Pancreas (tissue), 10 donors: ENCODE results near the gene DOCK1. TPM values are rescaled to one million over a fixed set of nuclear protein-coding genes. Genes with fewer than 3 reads are reported as not detected.

Experiments used
- ATAC-seq, 4 donors: fragments of 200-7000 bp; cut with Tn5 transposase; one replicate each; pipeline versions ENCODE4 v1.8.0 to v1.9.1; 2020; ENCODE audit warnings: mild to moderate bottlenecking in 4 of 4, moderate library complexity in 4 of 4
- DNase-seq, 6 donors: peaks; one replicate each; pipeline ENCODE4 v3.0.0-alpha.2; 2020
- FAIRE-seq: peaks from 2 replicates; lab custom pipeline; 2012; peaks lifted over from hg19 to GRCh38; lab: Jason Lieb, UNC
- H3K27ac ChIP-seq, 4 donors: fragments of 200-600 bp; sonication (generic); 1 replicate in 3 of 4; 2 replicates in 1 of 4; pipeline versions ENCODE4 v1.5.0 to v1.8.0; 2020
- H3K27me3 ChIP-seq, 4 donors: fragments of 200-600 bp; one replicate each; pipeline ENCODE4 v1.8.0; 2021
- H3K36me3 ChIP-seq, 3 donors: fragments of 200-600 bp; sonication (generic) in 1 of 3; one replicate each; pipeline versions ENCODE4 v1.5.0 to v1.8.0; 2020 to 2021
- H3K4me1 ChIP-seq, 3 donors: fragments of 200-600 bp; one replicate each; pipeline ENCODE4 v1.8.0; 2021
- H3K4me3 ChIP-seq, 4 donors: fragments of 200-600 bp; sonication (generic) in 2 of 4; one replicate each; pipeline versions ENCODE4 v1.5.0 to v1.8.0; 2020 to 2021
- H3K9me3 ChIP-seq, 4 donors: fragments of 200-600 bp; one replicate each; pipeline ENCODE4 v1.8.0; 2021
- WGBS, 2 donors: extraction: QIAGEN DNeasy Blood & Tissue Kit; methylation state at CpG; one replicate each; pipeline ENCODE4 v1.1.7; 2013; 5-methylcytosine and 5-hydroxymethylcytosine counted together
- intact Hi-C, 3 donors: fragments of 100-400 bp; cut with DNase I; formaldehyde crosslinking; loops; one replicate each; pipeline versions ENCODE4 v1.11.1 to v1.14.2; 2022
- polyA plus RNA-seq, 2 donors: library from polyadenylated mRNA; stranded (reverse); fragments of 200-250 nt; gene quantifications; one replicate each; pipeline ENCODE4 v1.2.3, GENCODE V29; 2013
- total RNA-seq, 6 donors: library from RNA; stranded (reverse); fragmentation: NEBNext Ultra II Directional in 4 of 6; extraction: Animal tissue kit (Norgen Biotek cat#: 25700) in 4 of 6; gene quantifications; one replicate each; pipeline versions ENCODE4 v1.2.1 to v1.2.4, GENCODE V29; 2021 to 2023
- TF ChIP-seq, protein P1 (sequence below), 4 donors: fragments of 200-600 bp; sonication (generic) in 3 of 4; IDR thresholded peaks; one replicate each; pipeline versions ENCODE4 v1.5.0 to v1.8.0; 2021; ENCODE audit warnings: antibody characterized with exemption in 4 of 4
- donor health status: healthy with polysubstance abuse.
- donor health status: DM: no; HTN: no; CAD: no; lungs with moderate emphysema.
- donor health status: DM: no; HTN: no; CAD: no.
- donor health status: control.
- donor health status: control.
- donor health status: Bipolar disorder and iron deficiency.
- donor health status: DM: yes; HTN: yes; CAD: no.
- donor health status: DM: no; HTN: no; CAD: no.
- donor health status: DM: no; HTN: no; CAD: no.
- donor health status: DM: yes; HTN: yes; CAD: no.

DOCK1 gene
- total and polyA plus RNA-seq, 8 donors = 12.1 to 38.6 (median 24.2) TPM

GRCh38 chr10:127441350-127442219, 536.4 kb downstream of the DOCK1 start:
- WGBS, 2 donors = 64 to 74% methylated on average over 14 to 16 of the region's 16 CpGs

DNA sequence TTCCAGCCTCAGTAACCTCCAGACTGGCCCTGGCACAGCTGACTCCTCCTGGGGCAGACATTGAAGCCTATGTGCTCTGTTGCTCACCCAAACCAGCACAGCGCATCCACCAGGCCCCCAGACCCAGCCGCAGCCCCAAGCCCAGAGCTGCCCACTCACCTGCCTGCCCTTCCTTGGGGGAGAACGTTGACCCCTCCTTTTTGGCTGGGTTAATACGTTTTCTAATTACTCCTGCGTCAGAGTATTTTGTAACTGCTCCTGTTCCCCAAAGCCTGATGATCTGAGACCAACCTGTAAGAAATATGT, 536.9 kb downstream of the DOCK1 start:
- intact Hi-C loops = no loop called here
- peaks cover 0 to 10% (median 6%) of the 10 kb centered on the region in 3 donors for H3K36me3 ChIP-seq
- no peaks in the 10 kb centered on the region for H3K27me3 ChIP-seq
- no peaks in the 10 kb centered on the region for H3K9me3 ChIP-seq
- no peaks in the 10 kb centered on the region for H3K4me1 ChIP-seq
- FAIRE-seq = no peak
- peak overlapping the region in 3 of 4 donors; percentile 41 to 66 (median 66) for H3K27ac ChIP-seq
- TF ChIP-seq, protein P1, sequence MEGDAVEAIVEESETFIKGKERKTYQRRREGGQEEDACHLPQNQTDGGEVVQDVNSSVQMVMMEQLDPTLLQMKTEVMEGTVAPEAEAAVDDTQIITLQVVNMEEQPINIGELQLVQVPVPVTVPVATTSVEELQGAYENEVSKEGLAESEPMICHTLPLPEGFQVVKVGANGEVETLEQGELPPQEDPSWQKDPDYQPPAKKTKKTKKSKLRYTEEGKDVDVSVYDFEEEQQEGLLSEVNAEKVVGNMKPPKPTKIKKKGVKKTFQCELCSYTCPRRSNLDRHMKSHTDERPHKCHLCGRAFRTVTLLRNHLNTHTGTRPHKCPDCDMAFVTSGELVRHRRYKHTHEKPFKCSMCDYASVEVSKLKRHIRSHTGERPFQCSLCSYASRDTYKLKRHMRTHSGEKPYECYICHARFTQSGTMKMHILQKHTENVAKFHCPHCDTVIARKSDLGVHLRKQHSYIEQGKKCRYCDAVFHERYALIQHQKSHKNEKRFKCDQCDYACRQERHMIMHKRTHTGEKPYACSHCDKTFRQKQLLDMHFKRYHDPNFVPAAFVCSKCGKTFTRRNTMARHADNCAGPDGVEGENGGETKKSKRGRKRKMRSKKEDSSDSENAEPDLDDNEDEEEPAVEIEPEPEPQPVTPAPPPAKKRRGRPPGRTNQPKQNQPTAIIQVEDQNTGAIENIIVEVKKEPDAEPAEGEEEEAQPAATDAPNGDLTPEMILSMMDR (IDR thresholded peaks at IDR 0.05) = no peak
- WGBS, 2 donors = 68 to 75% methylated on average over 5 of the region's 5 CpGs
- DNase-seq = no peak
- ATAC-seq = peak in 1 of 4 donors; percentile 21
- H3K4me3 ChIP-seq = no peak overlapping the region

More at GRCh38 chr10:127441350-127442219, 536.4 kb downstream of the DOCK1 start:
- peak; percentile 73 to 89 (median 79) for ATAC-seq
- peak in 4 of 6 donors; percentile 28 to 56 (median 44) for DNase-seq
- peaks cover 0 to 10% (median 6%) of the 10 kb centered on the region in 3 donors for H3K36me3 ChIP-seq
- TF ChIP-seq, protein P1 (IDR thresholded peaks at IDR 0.05) = no peak
- no peak overlapping the region for H3K4me3 ChIP-seq
- peak overlapping the region in 3 of 4 donors; percentile 41 to 66 (median 66) for H3K27ac ChIP-seq
- H3K9me3 ChIP-seq = no peaks in the 10 kb centered on the region
- no peaks in the 10 kb centered on the region for H3K4me1 ChIP-seq
- FAIRE-seq = no peak
- H3K27me3 ChIP-seq = no peaks in the 10 kb centered on the region
- intact Hi-C loops = no loop called here

DNA sequence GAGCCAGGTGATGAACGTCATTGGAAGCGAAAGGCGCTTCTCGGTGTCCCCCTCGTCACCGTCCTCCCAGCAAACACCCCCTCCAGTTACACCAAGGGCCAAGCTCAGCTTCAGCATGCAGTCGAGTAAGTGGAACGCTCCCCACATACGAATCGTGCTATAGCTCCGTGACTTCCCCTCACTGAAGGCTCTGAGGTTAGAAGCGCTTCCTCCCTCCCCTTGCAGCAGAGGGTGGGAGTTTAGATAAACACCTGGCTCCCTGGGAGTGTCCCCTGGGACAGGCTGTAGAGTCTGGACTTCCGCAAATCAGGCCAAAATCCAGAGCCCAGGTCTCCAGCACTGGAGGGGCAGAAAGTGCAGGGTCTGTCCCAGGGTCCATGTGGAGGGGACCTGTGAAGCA, 538.9 kb downstream of the DOCK1 start:
- Histone ChIP-seq H3K9me3 (no peaks in the 10 kb centered on the region), H3K27me3 (no peaks in the 10 kb centered on the region), H3K36me3 (peaks cover 0 to 17% (median 6%) of the 10 kb centered on the region in 3 donors), H3K4me1 (no peaks in the 10 kb centered on the region), H3K27ac (no peak overlapping the region), H3K4me3 (no peak overlapping the region)
- no peak for FAIRE-seq
- TF ChIP-seq, protein P1 (IDR thresholded peaks at IDR 0.05) = no peak
- DNase-seq = no peak
- 96% methylated on average over 13 of the region's 13 CpGs for WGBS, 2 donors
- no peak for ATAC-seq
- intact Hi-C loops = no loop called here

DNA sequence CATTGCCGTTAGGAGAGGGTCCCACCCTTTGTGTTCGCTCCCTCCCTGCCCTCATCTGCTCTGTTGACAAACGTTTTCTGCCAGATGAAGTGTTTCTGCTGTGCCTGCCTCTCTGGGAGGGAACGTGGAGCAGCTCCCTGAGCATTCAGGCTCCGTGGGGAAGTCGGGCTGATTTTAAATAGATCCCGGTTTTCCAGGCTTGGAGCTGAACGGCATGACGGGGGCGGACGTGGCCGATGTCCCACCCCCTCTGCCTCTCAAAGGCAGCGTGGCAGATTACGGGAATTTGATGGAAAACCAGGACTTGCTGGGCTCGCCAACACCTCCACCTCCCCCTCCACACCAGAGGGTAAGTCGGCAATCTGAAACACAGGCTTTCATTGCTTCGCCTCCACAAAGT, 542.0 kb downstream of the DOCK1 start:
- 90 to 93% methylated on average over 17 of the region's 17 CpGs for WGBS, 2 donors
- intact Hi-C loops = no loop called here
- ATAC-seq = no peak
- Histone ChIP-seq H3K4me1 (no peaks in the 10 kb centered on the region), H3K36me3 (peaks cover 0 to 10% (median 6%) of the 10 kb centered on the region in 3 donors), H3K27ac (no peak overlapping the region), H3K9me3 (no peaks in the 10 kb centered on the region), H3K27me3 (no peaks in the 10 kb centered on the region), H3K4me3 (no peak overlapping the region)
- no peak for DNase-seq
- FAIRE-seq = no peak
- TF ChIP-seq, protein P1 (IDR thresholded peaks at IDR 0.05) = no peak

DNA sequence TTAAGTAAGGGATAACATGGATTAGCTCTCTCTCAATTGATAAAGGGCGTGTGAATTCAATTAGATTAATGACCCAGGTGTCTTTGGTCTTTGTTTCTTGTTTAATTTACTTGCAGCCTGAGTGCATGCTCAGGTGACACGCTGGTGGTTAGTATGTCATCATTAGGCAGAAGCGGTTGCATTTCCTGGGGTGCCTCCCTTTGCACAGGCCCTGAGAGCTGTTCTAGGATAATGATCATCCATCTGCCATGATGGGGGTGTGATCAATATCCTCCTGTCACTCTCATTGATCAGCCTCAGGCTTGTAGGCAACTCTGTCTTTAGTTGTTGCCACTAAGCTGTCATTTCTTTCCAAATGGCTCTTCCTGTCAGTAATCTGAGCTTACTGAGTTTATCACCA, 544.3 kb downstream of the DOCK1 start:
- H3K36me3 ChIP-seq = peaks cover 0 to 10% (median 2%) of the 10 kb centered on the region in 3 donors
- 62 to 78% methylated on average over 3 of the region's 3 CpGs for WGBS, 2 donors
- H3K4me1 ChIP-seq = no peaks in the 10 kb centered on the region
- DNase-seq (no peak), FAIRE-seq (no peak), ATAC-seq (no peak)
- no peak overlapping the region for H3K4me3 ChIP-seq
- intact Hi-C loops = no loop called here
- no peak overlapping the region for H3K27ac ChIP-seq
- H3K9me3 ChIP-seq = no peaks in the 10 kb centered on the region
- TF ChIP-seq, protein P1 (IDR thresholded peaks at IDR 0.05) = no peak
- H3K27me3 ChIP-seq = no peaks in the 10 kb centered on the region
